Keratinocyte (primary cell): ENCODE data around the gene PCDHGB5.

Experiments
- CTCF ChIP-seq, 3 experiments: IDR thresholded peaks in 1 of 3; conservative IDR thresholded peaks in 1 of 3; optimal IDR thresholded peaks in 1 of 3; 2 replicates in 2 of 3; 3 replicates in 1 of 3; pipeline versions ENCODE3 to v1.5.1; 2011; ENCODE audit warnings: low read length in 3 of 3, mild to moderate bottlenecking in 3 of 3, moderate library complexity in 2 of 3, control low read depth in 1 of 3, inconsistent platforms in 1 of 3; ENCODE audit not compliant: insufficient read depth in 2 of 3; ENCODE audit errors: extremely low read depth in 1 of 3
- EZH2 ChIP-seq: IDR thresholded peaks from one replicate; pipeline ENCODE4 v1.6.1; 2012; ENCODE audit warnings: inconsistent platforms, mild to moderate bottlenecking, low read length, moderate library complexity

GRCh38 chr5:141439411-141440141, 41.8 kb downstream of the PCDHGB5 start:
- TF ChIP-seq CTCF (optimal IDR thresholded peaks at IDR 0.05 in 1 of 3, IDR thresholded peaks at IDR 0.05 in 1 of 3, conservative IDR thresholded peaks at IDR 0.05 in 1 of 3; ENCODE audit: extremely low read depth in 1 of 3, insufficient read depth in 2 of 3, low read length in 3 of 3) (no peak), EZH2 (no peak)
